Smooth muscle cell (in vitro differentiated cells): Measurements from ENCODE around the gene B3GAT1. TPM values are rescaled to one million over a fixed set of nuclear protein-coding genes. Genes with fewer than 3 reads are reported as not detected.

Experiments used
- DNase-seq: peaks from one replicate; lab custom pipeline; 2025; ENCODE audit not compliant: unreplicated experiment; lab: John Stamatoyannopoulos, UW
- H2AFZ ChIP-seq: fragments of 200-600 bp; sonication (generic); 2 replicates; pipeline ENCODE4 v1.6.0; 2016; ENCODE audit warnings: antibody characterized with exemption, low read depth, mild to moderate bottlenecking
- H3F3A ChIP-seq: fragments of 200-600 bp; sonication (generic); 2 replicates; pipeline ENCODE4 v1.6.0; 2017; ENCODE audit warnings: antibody characterized with exemption, low read depth
- H3K27ac ChIP-seq: fragments of 200-600 bp; sonication (generic); 2 replicates; pipeline ENCODE4 v1.5.1; 2016; ENCODE audit warnings: low read depth, mild to moderate bottlenecking
- H3K27me3 ChIP-seq: fragments of 200-600 bp; sonication (generic); 2 replicates; pipeline ENCODE4 v1.6.1; 2016; ENCODE audit warnings: low read depth, mild to moderate bottlenecking
- H3K36me3 ChIP-seq: fragments of 200-600 bp; sonication (generic); 2 replicates; pipeline ENCODE4 v1.5.1; 2016; ENCODE audit warnings: low read depth
- H3K4me1 ChIP-seq: fragments of 200-600 bp; sonication (generic); 2 replicates; pipeline ENCODE4 v1.5.1; 2016; ENCODE audit warnings: low read depth
- H3K4me2 ChIP-seq: fragments of 200-600 bp; sonication (generic); 2 replicates; pipeline ENCODE4 v1.6.0; 2016; ENCODE audit warnings: mild to moderate bottlenecking
- H3K4me3 ChIP-seq: fragments of 200-600 bp; sonication (generic); 2 replicates; pipeline ENCODE4 v1.5.1; 2016; ENCODE audit warnings: mild to moderate bottlenecking
- H3K79me2 ChIP-seq: fragments of 200-600 bp; sonication (generic); 2 replicates; pipeline ENCODE4 v1.6.0; 2016; ENCODE audit warnings: low read depth, mild to moderate bottlenecking
- H3K9ac ChIP-seq: fragments of 200-600 bp; sonication (generic); 2 replicates; pipeline ENCODE4 v1.6.0; 2016; ENCODE audit warnings: low read depth
- H3K9me3 ChIP-seq: fragments of 200-600 bp; sonication (generic); replicated peaks from 2 replicates; pipeline ENCODE4 v1.5.1; 2016; ENCODE audit warnings: low read depth
- H4K20me1 ChIP-seq: fragments of 200-600 bp; sonication (generic); 2 replicates; pipeline ENCODE4 v1.6.0; 2016; ENCODE audit warnings: low read depth
- WGBS: methylation state at CpG from one replicate; pipeline ENCODE4 v1.1.7; 2016; ENCODE audit warnings: low lambda C conversion rate; 5-methylcytosine and 5-hydroxymethylcytosine counted together
- polyA plus RNA-seq: library from polyadenylated mRNA; unstranded; fragments of >200 nt; fragmentation: Nextera tagmentation; extraction: Ambion mirVana; gene quantifications from 2 replicates; pipeline ENCODE4 v1.2.1, GENCODE V29; 2016
- total RNA-seq: library from RNA; depleted of rRNA; stranded (reverse); fragments of >200 nt; gene quantifications from 2 replicates; pipeline ENCODE4 v1.2.3, GENCODE V29; 2014
- TF ChIP-seq, protein P1 (sequence below): fragments of 200-600 bp; sonication (generic); IDR thresholded peaks from 2 replicates; pipeline ENCODE4 v1.5.1; 2017; ENCODE audit warnings: borderline replicate concordance, mild to moderate bottlenecking, antibody characterized with exemption; ENCODE audit not compliant: insufficient read depth, poor library complexity, severe bottlenecking

The B3GAT1 gene
- total and polyA plus RNA-seq, 2 experiments from 2014 or later: not detected

DNA sequence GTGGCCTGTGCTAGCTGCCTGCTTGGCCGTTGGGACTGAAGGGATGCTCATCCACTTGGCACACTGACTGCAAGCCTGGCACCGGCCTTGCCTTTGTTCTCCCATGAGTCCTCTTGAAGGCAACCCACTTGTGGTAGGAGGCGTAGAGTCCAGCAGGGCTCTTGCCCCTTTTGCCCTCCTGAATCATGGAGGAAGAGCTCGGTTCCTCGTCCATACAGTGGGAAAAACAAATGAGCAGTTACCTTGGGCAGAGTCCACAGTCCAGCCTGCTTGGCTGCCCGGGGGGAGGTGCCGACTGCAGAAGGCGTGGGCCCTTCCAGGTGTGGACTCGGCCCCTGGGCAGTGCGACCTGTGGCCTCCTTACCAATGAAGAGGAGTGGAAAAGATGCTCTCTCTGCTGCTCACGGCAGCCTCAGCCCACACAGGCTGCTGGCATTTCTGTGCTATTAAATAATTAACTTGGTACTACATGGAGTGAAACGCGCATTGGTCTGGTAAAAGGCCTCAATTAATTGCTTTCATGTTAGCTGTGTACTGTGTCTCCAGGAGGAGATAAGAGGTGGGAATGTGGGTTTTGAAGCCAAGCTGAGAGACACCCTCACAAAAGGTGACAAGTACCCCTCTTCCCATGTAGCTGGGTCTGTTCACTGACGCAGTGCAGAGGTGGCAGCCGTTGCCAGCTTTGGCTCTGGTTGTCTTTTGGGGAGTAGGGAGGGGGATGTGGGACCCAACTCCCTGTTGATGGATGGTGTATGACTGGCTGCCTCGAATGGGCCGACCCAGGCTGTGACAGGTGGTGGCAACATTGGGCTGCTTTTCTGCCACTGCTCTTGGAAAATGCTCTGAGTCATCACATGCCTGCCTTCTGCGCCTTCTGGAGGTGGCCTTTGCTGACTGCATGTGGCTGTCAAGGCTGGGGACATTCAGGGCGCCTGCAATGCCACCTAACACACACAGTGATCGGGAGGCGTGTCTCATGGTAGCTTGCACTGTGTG lies 26.8 kb upstream of the B3GAT1 start:
- Histone ChIP-seq H3K79me2 (no peaks in the 10 kb centered on the region), H2AFZ (no peak overlapping the region), H4K20me1 (no peaks in the 10 kb centered on the region), H3K27me3 (no peaks in the 10 kb centered on the region), H3K9me3 (no peaks in the 10 kb centered on the region), H3K4me2 (no peak overlapping the region), H3F3A (no peaks in the 10 kb centered on the region), H3K4me3 (no peak overlapping the region), H3K4me1 (no peaks in the 10 kb centered on the region), H3K36me3 (no peaks in the 10 kb centered on the region), H3K9ac (no peak overlapping the region), H3K27ac (no peak overlapping the region)
- TF ChIP-seq, protein P1, sequence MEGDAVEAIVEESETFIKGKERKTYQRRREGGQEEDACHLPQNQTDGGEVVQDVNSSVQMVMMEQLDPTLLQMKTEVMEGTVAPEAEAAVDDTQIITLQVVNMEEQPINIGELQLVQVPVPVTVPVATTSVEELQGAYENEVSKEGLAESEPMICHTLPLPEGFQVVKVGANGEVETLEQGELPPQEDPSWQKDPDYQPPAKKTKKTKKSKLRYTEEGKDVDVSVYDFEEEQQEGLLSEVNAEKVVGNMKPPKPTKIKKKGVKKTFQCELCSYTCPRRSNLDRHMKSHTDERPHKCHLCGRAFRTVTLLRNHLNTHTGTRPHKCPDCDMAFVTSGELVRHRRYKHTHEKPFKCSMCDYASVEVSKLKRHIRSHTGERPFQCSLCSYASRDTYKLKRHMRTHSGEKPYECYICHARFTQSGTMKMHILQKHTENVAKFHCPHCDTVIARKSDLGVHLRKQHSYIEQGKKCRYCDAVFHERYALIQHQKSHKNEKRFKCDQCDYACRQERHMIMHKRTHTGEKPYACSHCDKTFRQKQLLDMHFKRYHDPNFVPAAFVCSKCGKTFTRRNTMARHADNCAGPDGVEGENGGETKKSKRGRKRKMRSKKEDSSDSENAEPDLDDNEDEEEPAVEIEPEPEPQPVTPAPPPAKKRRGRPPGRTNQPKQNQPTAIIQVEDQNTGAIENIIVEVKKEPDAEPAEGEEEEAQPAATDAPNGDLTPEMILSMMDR: no peak
- DNase-seq: no peak
- WGBS: 79% methylated on average over 21 of the region's 21 CpGs

DNA sequence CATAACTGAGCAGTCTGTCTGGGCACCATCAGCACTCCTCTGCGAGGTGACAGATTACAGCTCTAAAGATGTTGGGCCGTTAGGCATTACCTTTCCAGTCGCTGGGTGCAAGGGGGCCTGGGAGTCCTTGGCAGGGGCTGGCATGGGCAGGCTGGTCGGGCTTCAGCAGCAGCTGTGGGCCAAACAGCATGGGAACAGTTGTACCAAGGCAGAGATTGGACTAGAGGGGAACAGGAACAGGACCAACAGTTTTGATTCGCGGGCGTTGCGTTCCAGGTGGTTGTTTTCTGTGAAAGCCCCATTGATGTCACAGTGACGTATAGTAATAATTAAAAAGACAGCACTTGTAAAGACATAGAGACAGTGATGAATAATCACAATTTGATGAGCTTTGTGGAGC lies 25.8 kb upstream of the B3GAT1 start:
- H3K27ac ChIP-seq: no peak overlapping the region
- no peak overlapping the region for H3K9ac ChIP-seq
- H3K4me2 ChIP-seq: no peak overlapping the region
- 92% methylated on average over 9 of the region's 9 CpGs for WGBS
- TF ChIP-seq, protein P1: no peak
- H3K79me2 ChIP-seq: no peaks in the 10 kb centered on the region
- H3K36me3 ChIP-seq: no peaks in the 10 kb centered on the region
- no peaks in the 10 kb centered on the region for H3K9me3 ChIP-seq
- no peaks in the 10 kb centered on the region for H3F3A ChIP-seq
- no peak for DNase-seq
- H3K4me1 ChIP-seq: no peaks in the 10 kb centered on the region
- H3K4me3 ChIP-seq: no peak overlapping the region
- no peak overlapping the region for H2AFZ ChIP-seq
- H4K20me1 ChIP-seq: no peaks in the 10 kb centered on the region
- peaks cover 2% of the 10 kb centered on the region for H3K27me3 ChIP-seq

DNA sequence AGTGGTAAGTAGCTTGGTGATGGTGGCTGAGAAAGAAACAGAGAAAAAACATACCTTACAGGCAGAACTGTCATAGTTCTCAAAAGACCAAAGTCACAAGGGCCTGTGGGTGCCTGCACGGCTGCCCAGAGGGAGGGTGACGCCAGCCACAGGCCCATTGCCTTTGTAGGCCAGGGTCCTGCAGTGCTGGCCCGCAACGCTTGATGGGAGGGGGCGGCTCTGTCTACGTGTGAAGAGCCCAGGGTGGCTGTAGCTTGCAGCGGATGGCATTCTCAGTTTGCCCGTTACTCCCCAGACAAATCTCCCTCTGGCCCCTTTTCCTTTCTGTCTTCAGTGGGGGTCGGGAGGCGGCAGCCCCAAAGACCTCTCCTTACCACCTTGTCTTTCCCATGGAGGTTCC lies 24.7 kb upstream of the B3GAT1 start:
- WGBS: 99% methylated on average over 7 of the region's 10 CpGs

More for the DNA sequence above, 24.7 kb upstream of the B3GAT1 start:
- Histone ChIP-seq H3K27me3 (peaks cover 3% of the 10 kb centered on the region), H3K4me2 (no peak overlapping the region), H3K9ac (no peak overlapping the region), H2AFZ (no peak overlapping the region), H3K79me2 (no peaks in the 10 kb centered on the region), H3K36me3 (no peaks in the 10 kb centered on the region), H3K27ac (no peak overlapping the region), H3F3A (no peaks in the 10 kb centered on the region), H3K4me3 (no peak overlapping the region), H4K20me1 (no peaks in the 10 kb centered on the region), H3K4me1 (no peaks in the 10 kb centered on the region), H3K9me3 (no peaks in the 10 kb centered on the region)
- no peak for DNase-seq
- TF ChIP-seq, protein P1: no peak
